ENCODE measurements around the gene PNPO. TPM values are rescaled to one million over a fixed set of nuclear protein-coding genes. Genes with fewer than 3 reads are reported as not detected.
A peak's percentile ranks its signal among the peaks of the same experiment; 100 is the strongest.

Gene PNPO
- total RNA-seq, 4 donors from 2014 or later: 47.3 to 103 (median 78.9) TPM

DNA sequence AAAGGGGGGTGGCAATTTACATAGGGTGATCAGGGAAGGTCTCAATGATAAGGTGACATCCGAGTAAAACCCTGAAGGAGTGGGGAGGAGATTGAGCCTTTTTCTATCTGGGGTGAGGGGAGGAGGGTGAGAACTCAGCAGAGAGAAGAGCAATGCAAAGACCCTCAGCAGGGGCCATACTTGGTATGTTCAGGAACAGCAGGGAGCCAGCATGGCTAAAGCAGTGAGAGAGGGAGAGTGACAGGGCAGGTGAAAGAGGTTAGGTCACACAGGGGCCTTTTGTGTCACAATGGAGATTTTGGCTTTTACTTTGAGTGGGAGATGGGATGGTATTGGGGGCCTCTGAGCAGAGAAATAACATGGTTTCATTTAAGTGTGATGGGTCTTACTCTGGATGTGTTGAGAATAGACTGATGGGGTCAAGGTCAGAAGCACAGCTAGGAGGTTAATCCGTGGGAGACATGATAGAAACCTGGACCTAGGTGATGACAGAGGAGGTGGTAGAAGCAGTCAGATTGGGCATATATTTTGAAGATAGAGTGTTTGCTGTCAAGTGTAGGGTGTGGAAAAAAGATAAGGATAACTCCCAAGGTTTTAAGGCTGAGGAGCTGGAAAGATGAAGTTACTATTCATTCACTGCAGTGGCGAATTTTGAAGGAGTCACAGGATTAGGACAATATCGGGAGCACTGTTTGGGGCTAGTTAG is 39.2 kb upstream of the PNPO start:
- WGBS, 2 donors: 82 to 89% methylated on average over 4 of the region's 4 CpGs
- TF ChIP-seq, protein P1, sequence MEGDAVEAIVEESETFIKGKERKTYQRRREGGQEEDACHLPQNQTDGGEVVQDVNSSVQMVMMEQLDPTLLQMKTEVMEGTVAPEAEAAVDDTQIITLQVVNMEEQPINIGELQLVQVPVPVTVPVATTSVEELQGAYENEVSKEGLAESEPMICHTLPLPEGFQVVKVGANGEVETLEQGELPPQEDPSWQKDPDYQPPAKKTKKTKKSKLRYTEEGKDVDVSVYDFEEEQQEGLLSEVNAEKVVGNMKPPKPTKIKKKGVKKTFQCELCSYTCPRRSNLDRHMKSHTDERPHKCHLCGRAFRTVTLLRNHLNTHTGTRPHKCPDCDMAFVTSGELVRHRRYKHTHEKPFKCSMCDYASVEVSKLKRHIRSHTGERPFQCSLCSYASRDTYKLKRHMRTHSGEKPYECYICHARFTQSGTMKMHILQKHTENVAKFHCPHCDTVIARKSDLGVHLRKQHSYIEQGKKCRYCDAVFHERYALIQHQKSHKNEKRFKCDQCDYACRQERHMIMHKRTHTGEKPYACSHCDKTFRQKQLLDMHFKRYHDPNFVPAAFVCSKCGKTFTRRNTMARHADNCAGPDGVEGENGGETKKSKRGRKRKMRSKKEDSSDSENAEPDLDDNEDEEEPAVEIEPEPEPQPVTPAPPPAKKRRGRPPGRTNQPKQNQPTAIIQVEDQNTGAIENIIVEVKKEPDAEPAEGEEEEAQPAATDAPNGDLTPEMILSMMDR (IDR thresholded peaks at IDR 0.05): no peak
- TF ChIP-seq POLR2A (IDR thresholded peaks at IDR 0.05): no peak
- Histone ChIP-seq H3K9me3 (no peaks in the 10 kb centered on the region), H3K36me3 (no peaks in the 10 kb centered on the region), H3K4me3 (replicated peaks in 1 of 3) (no peak overlapping the region), H3K27me3 (no peaks in the 10 kb centered on the region), H3K4me1 (peaks cover 48 to 75% of the 10 kb centered on the region in 2 donors), H3K27ac (peak overlapping the region in 1 of 3 donors; percentile 72)
- intact Hi-C loops (cut with DNase I): no loop called here
- DNase-seq: no peak

DNA sequence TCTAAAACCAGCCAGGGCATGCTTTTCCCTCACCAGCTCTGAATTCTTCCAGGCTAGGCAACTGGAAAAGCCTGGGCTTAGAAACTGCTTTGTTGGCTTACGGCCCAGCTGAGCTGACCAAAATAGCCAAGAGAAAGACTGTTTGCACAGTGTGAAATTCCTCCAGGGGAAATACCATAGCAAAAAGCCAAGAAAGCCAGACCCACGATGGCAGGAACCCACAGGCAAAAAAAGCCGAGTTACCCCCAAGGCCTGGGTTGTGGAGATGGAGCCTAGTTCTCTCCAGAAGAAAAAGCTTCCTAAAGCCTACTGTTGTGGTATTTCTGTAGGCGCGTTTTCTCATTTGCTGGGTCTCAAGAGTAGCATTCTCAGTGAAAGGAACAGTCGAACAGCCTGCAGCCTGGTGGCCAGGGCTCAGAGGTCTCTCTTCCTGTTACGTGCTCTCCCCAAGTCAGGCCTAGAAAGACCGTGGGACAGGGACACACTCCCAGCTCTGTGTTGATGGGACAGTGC is 36.1 kb upstream of the PNPO start:
- H3K9me3 ChIP-seq: no peaks in the 10 kb centered on the region
- peak; percentile 92 to 95 for DNase-seq
- TF ChIP-seq, protein P1 (IDR thresholded peaks at IDR 0.05): peak in 1 of 6 experiments; percentile 20
- TF ChIP-seq POLR2A (IDR thresholded peaks at IDR 0.05): peak in 1 of 2 donors; percentile 14
- H3K4me3 ChIP-seq (replicated peaks in 1 of 3): peak overlapping the region in 1 of 3 donors; percentile 13
- intact Hi-C loops (cut with DNase I): no loop called here
- no peaks in the 10 kb centered on the region for H3K36me3 ChIP-seq
- H3K27ac ChIP-seq: peak overlapping the region; percentile 97 to 99 (median 99)
- peaks cover 38 to 74% of the 10 kb centered on the region in 2 donors for H3K4me1 ChIP-seq
- H3K27me3 ChIP-seq: no peaks in the 10 kb centered on the region
- WGBS, 2 donors: 16 to 20% methylated on average over 8 of the region's 8 CpGs

DNA sequence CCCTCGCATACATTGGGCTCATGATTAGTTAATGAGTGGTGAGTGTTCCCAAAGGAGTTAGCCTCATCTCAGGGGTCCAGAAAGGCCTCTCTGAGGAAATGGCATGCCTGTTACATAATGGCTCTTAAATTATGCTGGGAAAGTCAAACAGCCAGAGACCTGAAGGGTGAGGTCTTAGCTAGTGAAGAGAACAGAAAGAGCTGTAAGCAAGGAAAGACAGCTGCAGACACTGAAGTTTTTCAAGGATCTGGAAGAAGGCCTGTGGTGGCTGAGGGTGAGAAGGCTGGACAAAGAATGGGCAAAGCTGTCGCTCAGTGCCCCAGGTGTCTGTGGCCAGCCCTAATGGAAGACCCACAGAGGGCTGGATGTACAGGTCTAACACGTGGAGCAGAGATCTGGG is 34.9 kb upstream of the PNPO start:
- TF ChIP-seq POLR2A (IDR thresholded peaks at IDR 0.05): no peak
- TF ChIP-seq, protein P1 (IDR thresholded peaks at IDR 0.05): no peak
- intact Hi-C loops (cut with DNase I): no loop called here
- no peaks in the 10 kb centered on the region for H3K36me3 ChIP-seq
- H3K4me1 ChIP-seq: peaks cover 38 to 64% of the 10 kb centered on the region in 2 donors
- H3K9me3 ChIP-seq: no peaks in the 10 kb centered on the region
- 86 to 91% methylated on average over 3 of the region's 3 CpGs for WGBS, 2 donors
- no peak overlapping the region for H3K4me3 ChIP-seq (replicated peaks in 1 of 3)
- peak overlapping the region; percentile 97 to 99 (median 99) for H3K27ac ChIP-seq
- H3K27me3 ChIP-seq: no peaks in the 10 kb centered on the region
- no peak for DNase-seq

DNA sequence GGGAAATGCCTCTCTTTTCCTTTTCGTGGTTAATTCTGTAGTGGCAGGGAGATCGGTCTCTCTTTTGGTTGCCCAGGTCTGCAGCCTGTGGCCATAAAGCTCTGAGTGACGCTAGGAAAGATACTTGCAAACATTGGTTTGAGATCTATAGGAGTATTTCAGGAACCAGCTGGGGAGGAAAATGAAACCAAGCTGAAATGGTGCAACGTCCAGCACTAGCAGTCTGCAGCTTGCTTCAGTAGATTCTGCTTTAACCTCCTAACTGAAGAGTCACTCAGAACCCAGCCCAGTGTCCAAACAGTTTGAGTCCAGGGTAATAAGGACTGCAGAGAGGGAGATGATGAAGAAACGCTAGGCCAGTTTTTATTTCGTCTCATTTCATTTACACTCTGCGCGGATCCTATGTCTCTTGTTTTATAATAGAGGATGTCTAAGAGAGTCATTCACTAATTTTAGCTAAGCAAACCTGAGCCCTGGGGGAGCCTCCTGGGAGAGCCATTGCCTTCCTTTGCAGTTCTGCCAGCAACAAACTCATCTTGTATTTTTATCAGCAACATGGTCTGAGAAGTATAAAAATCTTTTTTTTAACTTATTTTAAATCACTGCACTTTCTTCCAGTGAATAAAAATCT is 33.3 kb upstream of the PNPO start:
- intact Hi-C loops (cut with DNase I): no loop called here
- DNase-seq: no peak
- Histone ChIP-seq H3K9me3 (no peaks in the 10 kb centered on the region), H3K4me1 (peaks cover 38 to 61% of the 10 kb centered on the region in 2 donors), H3K36me3 (no peaks in the 10 kb centered on the region), H3K4me3 (replicated peaks in 1 of 3) (no peak overlapping the region), H3K27me3 (no peaks in the 10 kb centered on the region), H3K27ac (peak overlapping the region in 2 of 3 donors; percentile 30 to 99)
- TF ChIP-seq POLR2A (IDR thresholded peaks at IDR 0.05): no peak
- 58 to 63% methylated on average over 8 of the region's 8 CpGs for WGBS, 2 donors

DNA sequence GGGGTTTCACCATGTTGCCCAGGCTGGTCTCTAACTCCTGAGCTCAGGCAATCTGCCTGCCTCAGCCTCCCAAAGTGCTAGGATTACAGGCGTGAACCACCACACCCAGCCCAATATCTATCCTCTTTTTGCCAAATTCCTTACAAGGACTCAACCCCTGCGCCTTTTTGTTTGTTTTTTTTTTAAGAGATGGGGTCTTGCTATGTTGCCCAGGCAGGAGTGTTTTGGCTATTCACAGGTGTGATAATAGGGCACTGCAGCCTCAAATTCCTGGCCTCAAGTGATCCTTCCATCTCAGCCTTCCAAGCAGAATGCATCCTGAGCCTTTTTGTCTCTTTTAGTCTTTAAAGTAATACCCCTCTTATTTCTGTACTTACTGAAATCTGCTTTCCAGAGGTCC is 28.3 kb upstream of the PNPO start:
- intact Hi-C loops (cut with DNase I): no loop called here
- 90 to 96% methylated on average over 2 of the region's 2 CpGs for WGBS, 2 donors
- H3K4me1 ChIP-seq: peaks cover 0 to 22% of the 10 kb centered on the region in 2 donors

More for the DNA sequence above, 28.3 kb upstream of the PNPO start:
- no peaks in the 10 kb centered on the region for H3K27me3 ChIP-seq
- no peak for DNase-seq
- H3K4me3 ChIP-seq (replicated peaks in 1 of 3): no peak overlapping the region
- no peak overlapping the region for H3K27ac ChIP-seq
- TF ChIP-seq POLR2A (IDR thresholded peaks at IDR 0.05): no peak
- TF ChIP-seq, protein P1 (IDR thresholded peaks at IDR 0.05): no peak
- H3K9me3 ChIP-seq: no peaks in the 10 kb centered on the region
- H3K36me3 ChIP-seq: no peaks in the 10 kb centered on the region

Measured in thyroid gland (tissue), 4 donors.